SK-N-SH (cell line): ENCODE data around the gene ECHDC1. TPM values are rescaled to one million over a fixed set of nuclear protein-coding genes. Genes with fewer than 3 reads are reported as not detected.

Experiments
- CTCF ChIA-PET: fragments of 300-600, 350-600 bp; formaldehyde crosslinking; extraction: SDS; loops from one replicate; lab custom pipeline; 2021; lab: Yijun Ruan, JAX
- POLR2A ChIA-PET: fragments of 350-600 bp; sonication (Branson Sonifier 250); formaldehyde crosslinking; extraction: SDS; loops from one replicate; lab custom pipeline; 2020; ENCODE audit warnings: antibody characterized with exemption, inconsistent platforms; lab: Yijun Ruan, JAX
- DNase-seq: peaks from one replicate; pipeline ENCODE4 v3.0.0; 2012
- H2AFZ ChIP-seq: fragments of 200-600 bp; sonication (generic); 2 replicates; pipeline ENCODE4 v1.8.1; 2016; ENCODE audit warnings: antibody characterized with exemption, mild to moderate bottlenecking, low read depth
- H3F3A ChIP-seq: fragments of 200-600 bp; sonication (generic); replicated peaks from 2 replicates; pipeline ENCODE3; 2016; ENCODE audit warnings: antibody characterized with exemption, mild to moderate bottlenecking; ENCODE audit not compliant: insufficient read depth
- H3K27ac ChIP-seq, 2 experiments: fragments of 200-500 bp in 1 of 2; fragments of 200-600 bp in 1 of 2; sonication (Bioruptor generic) in 1 of 2; sonication (generic), shearing (Covaris generic) in 1 of 2; 2 replicates each; pipeline versions ENCODE4 v1.5.1 to v1.6.1; 2014 to 2016; ENCODE audit warnings: low read depth in 2 of 2, inconsistent platforms in 1 of 2, low read length in 1 of 2, mild to moderate bottlenecking in 1 of 2, mixed read lengths in 1 of 2
- H3K27me3 ChIP-seq: fragments of 200-600 bp; sonication (generic), shearing (Covaris generic); 2 replicates; pipeline ENCODE4 v1.6.1; 2016; ENCODE audit warnings: mixed run types; ENCODE audit not compliant: insufficient read depth
- H3K36me3 ChIP-seq, 2 experiments: fragments of 200-500 bp in 1 of 2; fragments of 200-600 bp in 1 of 2; sonication (Bioruptor generic) in 1 of 2; sonication (generic) in 1 of 2; replicated peaks in 1 of 2; 2 replicates each; pipeline versions ENCODE3 to v1.5.1; 2014 to 2016; ENCODE audit warnings: low read length in 1 of 2, mild to moderate bottlenecking in 1 of 2; ENCODE audit not compliant: insufficient read depth in 2 of 2, control insufficient read depth in 1 of 2
- H3K4me1 ChIP-seq, 2 experiments: fragments of 200-500 bp in 1 of 2; fragments of 200-600 bp in 1 of 2; sonication (Bioruptor generic) in 1 of 2; sonication (generic), shearing (Covaris generic) in 1 of 2; 2 replicates each; pipeline versions ENCODE4 v1.5.1 to v1.6.1; 2014 to 2016; ENCODE audit warnings: low read depth in 1 of 2, low read length in 1 of 2, mixed run types in 1 of 2; ENCODE audit not compliant: insufficient read depth in 2 of 2, control insufficient read depth in 1 of 2
- H3K4me2 ChIP-seq: fragments of 200-600 bp; sonication (generic), shearing (Covaris generic); 2 replicates; pipeline ENCODE4 v1.6.1; 2017; ENCODE audit warnings: mixed run types
- H3K4me3 ChIP-seq, 2 experiments: fragments of 200-500 bp in 1 of 2; fragments of 200-600 bp in 1 of 2; sonication (Bioruptor generic) in 1 of 2; sonication (generic), shearing (Covaris generic) in 1 of 2; 2 replicates each; pipeline versions ENCODE4 v1.5.1 to v1.8.1; 2014 to 2016; ENCODE audit warnings: low read depth in 2 of 2, inconsistent platforms in 1 of 2, low read length in 1 of 2, mild to moderate bottlenecking in 1 of 2, mixed read lengths in 1 of 2, moderate library complexity in 1 of 2
- H3K79me2 ChIP-seq: fragments of 200-600 bp; sonication (generic); 2 replicates; pipeline ENCODE4 v1.8.1; 2017; ENCODE audit warnings: mild to moderate bottlenecking; ENCODE audit not compliant: insufficient read depth
- H3K9ac ChIP-seq: fragments of 200-600 bp; sonication (generic); 2 replicates; pipeline ENCODE4 v1.6.1; 2017; ENCODE audit warnings: mixed run types
- H3K9me2 ChIP-seq: fragments of 200-600 bp; sonication (generic); 2 replicates; pipeline ENCODE4 v1.6.1; 2017; ENCODE audit warnings: mixed run types
- H3K9me3 ChIP-seq: fragments of 200-600 bp; sonication (generic); 2 replicates; pipeline ENCODE4 v1.6.1; 2017; ENCODE audit warnings: mixed run types, mild to moderate bottlenecking, moderate library complexity
- H4K20me1 ChIP-seq: fragments of 200-600 bp; sonication (generic); 2 replicates; pipeline ENCODE4 v1.6.1; 2017; ENCODE audit warnings: mild to moderate bottlenecking, mixed run types; ENCODE audit not compliant: insufficient read depth
- CHD2 ChIP-seq: fragments of 150-350 bp; IDR thresholded peaks from 2 replicates; pipeline ENCODE4 v1.6.1; 2018; ENCODE audit warnings: low read length; ENCODE audit not compliant: partially characterized antibody
- FOXM1 ChIP-seq: IDR thresholded peaks from 2 replicates; pipeline ENCODE4 v1.4.0; 2012; ENCODE audit warnings: low read depth, mild to moderate bottlenecking
- GABPA ChIP-seq: IDR thresholded peaks from 2 replicates; pipeline ENCODE4 v1.4.0; 2012; ENCODE audit warnings: low read depth, mild to moderate bottlenecking
- IRF3 ChIP-seq: fragments of 150-350 bp; IDR thresholded peaks from 2 replicates; pipeline ENCODE4 v1.6.1; 2016; ENCODE audit warnings: mild to moderate bottlenecking, low read depth, low read length
- MAX ChIP-seq: IDR thresholded peaks from 2 replicates; pipeline ENCODE4 v1.4.0; 2012; ENCODE audit warnings: low read depth
- MXI1 ChIP-seq: IDR thresholded peaks from 2 replicates; pipeline ENCODE4 v1.6.1; 2012; ENCODE audit warnings: mild to moderate bottlenecking, low read depth, low read length, improper control_type of control experiment
- NRF1 ChIP-seq: IDR thresholded peaks from 2 replicates; pipeline ENCODE4 v1.6.1; 2012; ENCODE audit warnings: low read depth, mild to moderate bottlenecking, low read length
- RCOR1 ChIP-seq: fragments of 150-350 bp; IDR thresholded peaks from 2 replicates; pipeline ENCODE4 v1.6.1; 2017; ENCODE audit warnings: antibody characterized with exemption, low read length
- RFX5 ChIP-seq: IDR thresholded peaks from 2 replicates; pipeline ENCODE4 v1.6.1; 2012; ENCODE audit warnings: mild to moderate bottlenecking, improper control_type of control experiment, low read length
- RXRA ChIP-seq: IDR thresholded peaks from 2 replicates; pipeline ENCODE4 v1.4.0; 2012; ENCODE audit warnings: low read depth, mild to moderate bottlenecking, borderline replicate concordance
- SMC3 ChIP-seq: IDR thresholded peaks from 2 replicates; pipeline ENCODE4 v1.6.1; 2012; ENCODE audit warnings: low read depth, low read length, improper control_type of control experiment
- TAF1 ChIP-seq: IDR thresholded peaks from 2 replicates; pipeline ENCODE4 v1.6.1; 2012; ENCODE audit warnings: low read depth, mild to moderate bottlenecking, low read length, moderate library complexity, borderline replicate concordance
- USF1 ChIP-seq: IDR thresholded peaks from 2 replicates; pipeline ENCODE4 v1.4.0; 2012; ENCODE audit warnings: low read depth, borderline replicate concordance
- WGBS: methylation state at CpG from one replicate; pipeline ENCODE4 v1.1.6; 2017; ENCODE audit warnings: low lambda C conversion rate; 5-methylcytosine and 5-hydroxymethylcytosine counted together
- polyA plus RNA-seq, 3 experiments: library from polyadenylated mRNA; depleted of rRNA; stranded (reverse); fragments of >200 nt; gene quantifications; 2 replicates each; pipeline ENCODE4 v1.2.3, GENCODE V29; 2012
- TF ChIP-seq, protein P1 (sequence below): IDR thresholded peaks from 2 replicates; pipeline ENCODE4; 2012
- TF ChIP-seq, protein P2 (sequence below): IDR thresholded peaks from 2 replicates; pipeline ENCODE4 v1.6.1; 2012; ENCODE audit warnings: mild to moderate bottlenecking, low read depth, low read length, moderate library complexity
- TF ChIP-seq, protein P3 (sequence below): fragments of 200-600 bp; sonication (generic); IDR thresholded peaks from 2 replicates; pipeline ENCODE4 v1.6.1; 2017; ENCODE audit warnings: antibody characterized with exemption, mild to moderate bottlenecking, moderate library complexity
- TF ChIP-seq, protein P4 (sequence below): IDR thresholded peaks from 2 replicates; pipeline ENCODE4 v1.4.0; 2012; ENCODE audit warnings: low read depth, borderline replicate concordance

ECHDC1 gene
- polyA plus RNA-seq, 1 of the 3 experiments (the other 2 are of a cell fraction): 23.3 TPM

DNA sequence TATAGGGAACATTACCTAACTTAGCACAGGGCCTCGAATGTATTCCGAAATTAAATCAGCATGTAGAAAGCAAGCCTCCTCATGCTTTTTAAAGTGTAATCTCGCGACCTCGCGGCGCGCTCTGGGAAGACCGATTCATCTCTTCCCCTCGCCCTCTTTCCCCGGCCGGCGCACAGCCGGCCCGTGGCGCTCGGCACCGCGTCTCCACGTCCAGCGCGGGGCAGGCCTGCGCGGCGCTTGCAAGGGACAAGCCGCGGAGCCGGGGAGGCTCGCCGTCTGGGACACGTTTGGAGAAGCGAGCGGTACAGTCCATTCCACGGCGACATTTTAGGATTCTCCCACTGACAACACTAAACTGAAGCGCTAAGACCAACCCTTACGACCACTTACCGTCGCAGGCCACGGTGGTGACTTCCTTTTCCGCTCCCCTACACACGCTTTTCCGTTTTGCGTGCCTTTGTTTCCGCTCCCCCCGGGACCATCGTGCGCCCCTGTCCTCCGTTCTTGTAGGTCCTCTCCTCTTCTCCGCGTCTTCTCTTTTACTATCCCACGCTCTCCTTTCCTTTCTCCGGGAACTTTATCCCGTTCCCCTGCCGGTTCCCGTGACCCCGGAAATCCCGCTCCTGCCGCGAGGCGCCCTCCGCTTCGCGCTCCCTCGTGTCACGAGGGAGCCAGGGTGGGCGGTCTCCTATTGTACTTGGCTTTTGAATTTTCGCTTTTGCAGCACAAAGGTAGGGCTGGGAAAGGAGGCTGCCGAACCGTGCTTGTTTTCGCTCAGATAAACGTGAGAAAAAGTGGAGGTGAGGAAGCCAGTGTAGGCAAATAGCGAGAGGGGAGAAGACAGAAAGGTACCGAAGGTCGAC lies at the start of gene ECHDC1 (continued):
- TF ChIP-seq, protein P1, sequence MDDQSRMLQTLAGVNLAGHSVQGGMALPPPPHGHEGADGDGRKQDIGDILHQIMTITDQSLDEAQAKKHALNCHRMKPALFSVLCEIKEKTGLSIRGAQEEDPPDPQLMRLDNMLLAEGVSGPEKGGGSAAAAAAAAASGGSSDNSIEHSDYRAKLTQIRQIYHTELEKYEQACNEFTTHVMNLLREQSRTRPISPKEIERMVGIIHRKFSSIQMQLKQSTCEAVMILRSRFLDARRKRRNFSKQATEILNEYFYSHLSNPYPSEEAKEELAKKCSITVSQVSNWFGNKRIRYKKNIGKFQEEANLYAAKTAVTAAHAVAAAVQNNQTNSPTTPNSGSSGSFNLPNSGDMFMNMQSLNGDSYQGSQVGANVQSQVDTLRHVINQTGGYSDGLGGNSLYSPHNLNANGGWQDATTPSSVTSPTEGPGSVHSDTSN: no peak
- TF ChIP-seq GABPA (peak; percentile 96), RFX5 (no peak), SMC3 (no peak), USF1 (peak; percentile 62; the same call in 1 of the 2 replicates), TAF1 (peak; percentile 66), RXRA (no peak)
- TF ChIP-seq, protein P2, sequence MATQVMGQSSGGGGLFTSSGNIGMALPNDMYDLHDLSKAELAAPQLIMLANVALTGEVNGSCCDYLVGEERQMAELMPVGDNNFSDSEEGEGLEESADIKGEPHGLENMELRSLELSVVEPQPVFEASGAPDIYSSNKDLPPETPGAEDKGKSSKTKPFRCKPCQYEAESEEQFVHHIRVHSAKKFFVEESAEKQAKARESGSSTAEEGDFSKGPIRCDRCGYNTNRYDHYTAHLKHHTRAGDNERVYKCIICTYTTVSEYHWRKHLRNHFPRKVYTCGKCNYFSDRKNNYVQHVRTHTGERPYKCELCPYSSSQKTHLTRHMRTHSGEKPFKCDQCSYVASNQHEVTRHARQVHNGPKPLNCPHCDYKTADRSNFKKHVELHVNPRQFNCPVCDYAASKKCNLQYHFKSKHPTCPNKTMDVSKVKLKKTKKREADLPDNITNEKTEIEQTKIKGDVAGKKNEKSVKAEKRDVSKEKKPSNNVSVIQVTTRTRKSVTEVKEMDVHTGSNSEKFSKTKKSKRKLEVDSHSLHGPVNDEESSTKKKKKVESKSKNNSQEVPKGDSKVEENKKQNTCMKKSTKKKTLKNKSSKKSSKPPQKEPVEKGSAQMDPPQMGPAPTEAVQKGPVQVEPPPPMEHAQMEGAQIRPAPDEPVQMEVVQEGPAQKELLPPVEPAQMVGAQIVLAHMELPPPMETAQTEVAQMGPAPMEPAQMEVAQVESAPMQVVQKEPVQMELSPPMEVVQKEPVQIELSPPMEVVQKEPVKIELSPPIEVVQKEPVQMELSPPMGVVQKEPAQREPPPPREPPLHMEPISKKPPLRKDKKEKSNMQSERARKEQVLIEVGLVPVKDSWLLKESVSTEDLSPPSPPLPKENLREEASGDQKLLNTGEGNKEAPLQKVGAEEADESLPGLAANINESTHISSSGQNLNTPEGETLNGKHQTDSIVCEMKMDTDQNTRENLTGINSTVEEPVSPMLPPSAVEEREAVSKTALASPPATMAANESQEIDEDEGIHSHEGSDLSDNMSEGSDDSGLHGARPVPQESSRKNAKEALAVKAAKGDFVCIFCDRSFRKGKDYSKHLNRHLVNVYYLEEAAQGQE: no peak

GRCh38 chr6:127392301-127392700 lies 48.9 kb upstream of the ECHDC1 start:
- no peak for DNase-seq
- H3K4me1 ChIP-seq: no peaks in the 10 kb centered on the region; a peak in 1 of 4 replicates
- H3K9me2 ChIP-seq: no peaks in the 10 kb centered on the region
- H3K36me3 ChIP-seq: no peaks in the 10 kb centered on the region
- H3K9ac ChIP-seq: no peak overlapping the region
- POLR2A ChIA-PET: no interaction called here
- no peaks in the 10 kb centered on the region for H3K9me3 ChIP-seq
- H3K27ac ChIP-seq: no peak overlapping the region
- H4K20me1 ChIP-seq: no peaks in the 10 kb centered on the region
- H3K27me3 ChIP-seq: no peaks in the 10 kb centered on the region
- no peaks in the 10 kb centered on the region for H3K79me2 ChIP-seq
- H3K4me2 ChIP-seq: no peak overlapping the region
- 92% methylated on average over 1 of the region's 1 CpG for WGBS
- no peak overlapping the region for H2AFZ ChIP-seq
- no peak overlapping the region for H3K4me3 ChIP-seq
- CTCF ChIA-PET: no interaction called here
- no peaks in the 10 kb centered on the region for H3F3A ChIP-seq
- TF ChIP-seq, protein P1: no peak
- TF ChIP-seq, protein P3, sequence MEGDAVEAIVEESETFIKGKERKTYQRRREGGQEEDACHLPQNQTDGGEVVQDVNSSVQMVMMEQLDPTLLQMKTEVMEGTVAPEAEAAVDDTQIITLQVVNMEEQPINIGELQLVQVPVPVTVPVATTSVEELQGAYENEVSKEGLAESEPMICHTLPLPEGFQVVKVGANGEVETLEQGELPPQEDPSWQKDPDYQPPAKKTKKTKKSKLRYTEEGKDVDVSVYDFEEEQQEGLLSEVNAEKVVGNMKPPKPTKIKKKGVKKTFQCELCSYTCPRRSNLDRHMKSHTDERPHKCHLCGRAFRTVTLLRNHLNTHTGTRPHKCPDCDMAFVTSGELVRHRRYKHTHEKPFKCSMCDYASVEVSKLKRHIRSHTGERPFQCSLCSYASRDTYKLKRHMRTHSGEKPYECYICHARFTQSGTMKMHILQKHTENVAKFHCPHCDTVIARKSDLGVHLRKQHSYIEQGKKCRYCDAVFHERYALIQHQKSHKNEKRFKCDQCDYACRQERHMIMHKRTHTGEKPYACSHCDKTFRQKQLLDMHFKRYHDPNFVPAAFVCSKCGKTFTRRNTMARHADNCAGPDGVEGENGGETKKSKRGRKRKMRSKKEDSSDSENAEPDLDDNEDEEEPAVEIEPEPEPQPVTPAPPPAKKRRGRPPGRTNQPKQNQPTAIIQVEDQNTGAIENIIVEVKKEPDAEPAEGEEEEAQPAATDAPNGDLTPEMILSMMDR: no peak
- TF ChIP-seq, protein P4, sequence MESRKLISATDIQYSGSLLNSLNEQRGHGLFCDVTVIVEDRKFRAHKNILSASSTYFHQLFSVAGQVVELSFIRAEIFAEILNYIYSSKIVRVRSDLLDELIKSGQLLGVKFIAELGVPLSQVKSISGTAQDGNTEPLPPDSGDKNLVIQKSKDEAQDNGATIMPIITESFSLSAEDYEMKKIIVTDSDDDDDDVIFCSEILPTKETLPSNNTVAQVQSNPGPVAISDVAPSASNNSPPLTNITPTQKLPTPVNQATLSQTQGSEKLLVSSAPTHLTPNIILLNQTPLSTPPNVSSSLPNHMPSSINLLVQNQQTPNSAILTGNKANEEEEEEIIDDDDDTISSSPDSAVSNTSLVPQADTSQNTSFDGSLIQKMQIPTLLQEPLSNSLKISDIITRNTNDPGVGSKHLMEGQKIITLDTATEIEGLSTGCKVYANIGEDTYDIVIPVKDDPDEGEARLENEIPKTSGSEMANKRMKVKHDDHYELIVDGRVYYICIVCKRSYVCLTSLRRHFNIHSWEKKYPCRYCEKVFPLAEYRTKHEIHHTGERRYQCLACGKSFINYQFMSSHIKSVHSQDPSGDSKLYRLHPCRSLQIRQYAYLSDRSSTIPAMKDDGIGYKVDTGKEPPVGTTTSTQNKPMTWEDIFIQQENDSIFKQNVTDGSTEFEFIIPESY: no peak
- no peak for TF ChIP-seq FOXM1
- TF ChIP-seq RCOR1: no peak
- TF ChIP-seq MXI1: no peak
- no peak for TF ChIP-seq GABPA
- TF ChIP-seq NRF1: no peak
- TF ChIP-seq CHD2: no peak
- no peak for TF ChIP-seq TAF1
- no peak for TF ChIP-seq IRF3
- no peak for TF ChIP-seq MAX
